KMS-11 (cell line): ENCODE results near the gene PIEZO1.

Experiments
- H2AFZ ChIP-seq: fragments of 200-600 bp; sonication (generic); 2 replicates; pipeline ENCODE4 v1.6.1; 2016; ENCODE audit warnings: antibody characterized with exemption, mixed run types, low read depth
- H3K27ac ChIP-seq: fragments of 200-600 bp; sonication (generic); 2 replicates; pipeline ENCODE4 v1.6.1; 2016; ENCODE audit warnings: mild to moderate bottlenecking, mixed run types
- H3K27me3 ChIP-seq: fragments of 200-600 bp; sonication (generic); 2 replicates; pipeline ENCODE4 v1.6.1; 2017; ENCODE audit warnings: mild to moderate bottlenecking, low read depth, mixed run types, moderate library complexity; ENCODE audit not compliant: insufficient read depth
- H3K36me3 ChIP-seq: fragments of 200-600 bp; sonication (generic); 2 replicates; pipeline ENCODE4 v1.6.1; 2017; ENCODE audit warnings: mild to moderate bottlenecking, mixed run types; ENCODE audit not compliant: insufficient read depth
- H3K4me1 ChIP-seq: fragments of 200-600 bp; sonication (generic); 2 replicates; pipeline ENCODE4 v1.6.1; 2016; ENCODE audit warnings: mild to moderate bottlenecking, low read depth, mixed run types; ENCODE audit not compliant: poor library complexity, severe bottlenecking
- H3K4me2 ChIP-seq: fragments of 200-600 bp; sonication (generic); 2 replicates; pipeline ENCODE4 v1.7.0; 2016; ENCODE audit warnings: mild to moderate bottlenecking, mixed run types
- H3K4me3 ChIP-seq: fragments of 200-600 bp; sonication (generic); IDR thresholded peaks from 2 replicates; pipeline ENCODE4 v1.6.1; 2017; ENCODE audit warnings: low read depth, low read length, mixed read lengths; ENCODE audit not compliant: insufficient read depth
- H3K79me2 ChIP-seq: fragments of 200-600 bp; sonication (generic); 2 replicates; pipeline ENCODE4 v1.6.1; 2016; ENCODE audit warnings: low read depth, mixed run types; ENCODE audit not compliant: insufficient read depth
- H3K9ac ChIP-seq: fragments of 200-600 bp; sonication (generic); 2 replicates; pipeline ENCODE4 v1.6.1; 2016; ENCODE audit warnings: mild to moderate bottlenecking, mixed run types
- H4K20me1 ChIP-seq: fragments of 200-600 bp; sonication (generic); 2 replicates; pipeline ENCODE4 v1.6.1; 2016; ENCODE audit warnings: mild to moderate bottlenecking, mixed run types; ENCODE audit not compliant: insufficient read depth
- TF ChIP-seq, protein P1 (sequence below): fragments of 200-600 bp; sonication (generic); conservative IDR thresholded peaks from 2 replicates; pipeline ENCODE4 v1.6.1; 2017; ENCODE audit warnings: low read depth, mild to moderate bottlenecking, antibody characterized with exemption, low read length, moderate library complexity, mixed read lengths

Gene PIEZO1, protein sequence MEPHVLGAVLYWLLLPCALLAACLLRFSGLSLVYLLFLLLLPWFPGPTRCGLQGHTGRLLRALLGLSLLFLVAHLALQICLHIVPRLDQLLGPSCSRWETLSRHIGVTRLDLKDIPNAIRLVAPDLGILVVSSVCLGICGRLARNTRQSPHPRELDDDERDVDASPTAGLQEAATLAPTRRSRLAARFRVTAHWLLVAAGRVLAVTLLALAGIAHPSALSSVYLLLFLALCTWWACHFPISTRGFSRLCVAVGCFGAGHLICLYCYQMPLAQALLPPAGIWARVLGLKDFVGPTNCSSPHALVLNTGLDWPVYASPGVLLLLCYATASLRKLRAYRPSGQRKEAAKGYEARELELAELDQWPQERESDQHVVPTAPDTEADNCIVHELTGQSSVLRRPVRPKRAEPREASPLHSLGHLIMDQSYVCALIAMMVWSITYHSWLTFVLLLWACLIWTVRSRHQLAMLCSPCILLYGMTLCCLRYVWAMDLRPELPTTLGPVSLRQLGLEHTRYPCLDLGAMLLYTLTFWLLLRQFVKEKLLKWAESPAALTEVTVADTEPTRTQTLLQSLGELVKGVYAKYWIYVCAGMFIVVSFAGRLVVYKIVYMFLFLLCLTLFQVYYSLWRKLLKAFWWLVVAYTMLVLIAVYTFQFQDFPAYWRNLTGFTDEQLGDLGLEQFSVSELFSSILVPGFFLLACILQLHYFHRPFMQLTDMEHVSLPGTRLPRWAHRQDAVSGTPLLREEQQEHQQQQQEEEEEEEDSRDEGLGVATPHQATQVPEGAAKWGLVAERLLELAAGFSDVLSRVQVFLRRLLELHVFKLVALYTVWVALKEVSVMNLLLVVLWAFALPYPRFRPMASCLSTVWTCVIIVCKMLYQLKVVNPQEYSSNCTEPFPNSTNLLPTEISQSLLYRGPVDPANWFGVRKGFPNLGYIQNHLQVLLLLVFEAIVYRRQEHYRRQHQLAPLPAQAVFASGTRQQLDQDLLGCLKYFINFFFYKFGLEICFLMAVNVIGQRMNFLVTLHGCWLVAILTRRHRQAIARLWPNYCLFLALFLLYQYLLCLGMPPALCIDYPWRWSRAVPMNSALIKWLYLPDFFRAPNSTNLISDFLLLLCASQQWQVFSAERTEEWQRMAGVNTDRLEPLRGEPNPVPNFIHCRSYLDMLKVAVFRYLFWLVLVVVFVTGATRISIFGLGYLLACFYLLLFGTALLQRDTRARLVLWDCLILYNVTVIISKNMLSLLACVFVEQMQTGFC (N-terminal part only)

DNA sequence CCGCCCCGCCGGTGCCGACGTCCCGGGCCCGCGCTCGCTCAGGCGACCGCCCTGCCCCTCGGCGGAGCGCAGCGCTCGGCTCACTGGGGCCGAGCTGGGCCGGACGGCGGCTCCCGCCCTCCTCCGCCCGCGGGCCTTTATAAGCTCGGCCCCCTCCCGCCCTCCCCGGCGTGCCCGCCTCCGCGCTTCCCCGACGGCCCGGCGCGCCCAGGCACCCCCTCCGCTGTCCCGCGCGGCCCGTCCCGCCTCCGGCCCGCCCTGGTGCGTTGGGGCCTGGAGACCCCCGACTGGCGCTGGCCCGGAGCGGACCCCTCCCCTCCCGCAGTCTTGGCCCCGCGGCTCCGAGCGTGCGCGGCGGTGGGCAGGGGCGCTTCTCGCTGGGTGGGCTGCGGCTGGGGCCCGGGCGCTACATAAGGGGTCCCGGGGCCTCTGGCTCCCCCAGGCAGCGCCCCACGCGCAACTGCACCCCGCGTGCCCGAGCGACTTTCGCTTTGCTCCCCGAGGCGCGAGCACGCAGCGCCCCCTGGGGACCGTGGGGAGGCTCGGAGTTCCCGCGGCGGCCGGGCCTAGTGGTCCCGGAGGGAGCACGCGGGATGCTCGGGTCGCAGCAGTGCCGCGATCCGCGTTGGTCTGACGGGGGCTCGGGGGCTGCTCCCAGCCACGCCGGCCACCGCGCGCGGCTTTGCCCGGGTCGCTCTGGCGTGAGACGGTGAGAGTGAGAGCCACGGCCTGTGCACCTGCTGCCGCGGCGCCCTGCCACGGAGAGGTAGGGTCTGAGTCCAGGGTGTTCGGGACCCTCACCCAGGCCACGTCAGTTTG, at the start of gene PIEZO1:
TSS of gene PIEZO1 (minus strand) at position 115 of the 819 bp plus-strand sequence. CDS start 256 bp downstream, outside the sequence.
- H3K4me2 ChIP-seq, result peak within 1 kb of the TSS; percentile 99
- H3K27ac ChIP-seq, result peak within 1 kb of the TSS; percentile 98
- no peaks in the 10 kb centered on the region for H3K27me3 ChIP-seq
- H4K20me1 ChIP-seq, result no peaks in the 10 kb centered on the region
- no peak within 1 kb of the TSS for H3K4me3 ChIP-seq
- peak within 1 kb of the TSS; percentile 91 for H3K9ac ChIP-seq
- TF ChIP-seq, protein P1, sequence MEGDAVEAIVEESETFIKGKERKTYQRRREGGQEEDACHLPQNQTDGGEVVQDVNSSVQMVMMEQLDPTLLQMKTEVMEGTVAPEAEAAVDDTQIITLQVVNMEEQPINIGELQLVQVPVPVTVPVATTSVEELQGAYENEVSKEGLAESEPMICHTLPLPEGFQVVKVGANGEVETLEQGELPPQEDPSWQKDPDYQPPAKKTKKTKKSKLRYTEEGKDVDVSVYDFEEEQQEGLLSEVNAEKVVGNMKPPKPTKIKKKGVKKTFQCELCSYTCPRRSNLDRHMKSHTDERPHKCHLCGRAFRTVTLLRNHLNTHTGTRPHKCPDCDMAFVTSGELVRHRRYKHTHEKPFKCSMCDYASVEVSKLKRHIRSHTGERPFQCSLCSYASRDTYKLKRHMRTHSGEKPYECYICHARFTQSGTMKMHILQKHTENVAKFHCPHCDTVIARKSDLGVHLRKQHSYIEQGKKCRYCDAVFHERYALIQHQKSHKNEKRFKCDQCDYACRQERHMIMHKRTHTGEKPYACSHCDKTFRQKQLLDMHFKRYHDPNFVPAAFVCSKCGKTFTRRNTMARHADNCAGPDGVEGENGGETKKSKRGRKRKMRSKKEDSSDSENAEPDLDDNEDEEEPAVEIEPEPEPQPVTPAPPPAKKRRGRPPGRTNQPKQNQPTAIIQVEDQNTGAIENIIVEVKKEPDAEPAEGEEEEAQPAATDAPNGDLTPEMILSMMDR, result peak; percentile 72
- peaks cover 21% of the 10 kb centered on the region for H3K4me1 ChIP-seq
- no peaks in the 10 kb centered on the region for H3K36me3 ChIP-seq
- peaks cover 45% of the 10 kb centered on the region for H3K79me2 ChIP-seq
- peak within 1 kb of the TSS; percentile 85 for H2AFZ ChIP-seq

DNA sequence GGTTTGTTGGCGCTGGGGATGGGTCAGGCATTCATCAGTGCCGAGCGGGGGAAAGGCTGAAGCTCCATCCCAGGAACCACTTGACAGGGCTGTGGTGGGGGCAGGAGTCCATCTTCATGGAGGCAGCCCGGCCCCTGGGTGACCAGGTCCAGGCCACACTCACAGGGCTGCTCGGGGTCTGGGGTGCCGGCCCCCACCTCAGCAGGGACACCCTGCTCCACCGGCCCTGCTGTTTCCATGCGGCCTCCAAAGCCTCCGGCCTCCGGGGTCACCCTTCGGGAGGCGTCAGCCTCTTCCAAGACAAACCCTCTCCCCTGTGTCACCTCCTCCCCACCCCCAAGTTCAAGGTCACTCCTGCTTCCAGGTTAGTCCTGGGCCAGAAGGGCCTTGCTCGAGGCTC, 49.6 kb upstream of the PIEZO1 start:
- no peak overlapping the region for H3K4me3 ChIP-seq
- H3K27ac ChIP-seq, result no peak overlapping the region
- H3K4me1 ChIP-seq, result no peaks in the 10 kb centered on the region
- H3K9ac ChIP-seq, result no peak overlapping the region
- H3K79me2 ChIP-seq, result no peaks in the 10 kb centered on the region
- H3K4me2 ChIP-seq, result no peak overlapping the region
- no peaks in the 10 kb centered on the region for H4K20me1 ChIP-seq
- TF ChIP-seq, protein P1, result no peak
- H3K27me3 ChIP-seq, result no peaks in the 10 kb centered on the region
- no peak overlapping the region for H2AFZ ChIP-seq
- H3K36me3 ChIP-seq, result no peaks in the 10 kb centered on the region

DNA sequence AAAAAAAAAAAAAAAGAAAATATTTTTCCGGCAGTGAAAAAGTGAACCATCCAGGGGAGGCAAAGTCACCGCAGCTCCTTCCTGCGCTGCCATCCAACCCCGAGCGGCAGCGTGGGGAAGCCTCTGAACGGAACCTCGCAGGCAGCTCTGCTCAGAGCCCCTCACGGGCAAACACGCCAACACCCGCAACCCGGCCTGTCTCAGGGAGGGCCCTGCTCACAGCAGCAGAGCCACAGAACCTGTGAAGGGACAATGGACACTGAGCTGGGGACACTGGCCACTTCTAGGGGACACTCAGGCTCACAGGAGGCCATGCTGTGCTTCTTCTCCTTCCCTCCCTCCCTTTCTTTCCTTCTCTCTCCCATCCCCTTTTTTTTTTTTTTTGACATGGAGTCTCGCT, 48.1 kb upstream of the PIEZO1 start:
- H3K79me2 ChIP-seq, result no peaks in the 10 kb centered on the region
- H3K4me1 ChIP-seq, result no peaks in the 10 kb centered on the region
- H3K4me3 ChIP-seq, result no peak overlapping the region
- no peaks in the 10 kb centered on the region for H3K27me3 ChIP-seq
- no peak overlapping the region for H3K4me2 ChIP-seq
- no peaks in the 10 kb centered on the region for H4K20me1 ChIP-seq
- H3K27ac ChIP-seq, result no peak overlapping the region
- H3K9ac ChIP-seq, result no peak overlapping the region
- no peaks in the 10 kb centered on the region for H3K36me3 ChIP-seq
- H2AFZ ChIP-seq, result no peak overlapping the region
- TF ChIP-seq, protein P1, result no peak
